Hepatocyte (in vitro differentiated cells): ENCODE measurements around the gene TRAFD1.

Experiments
- EZH2phosphoT487 ChIP-seq: fragments of 200-600 bp; sonication (generic); IDR thresholded peaks from one replicate; pipeline ENCODE4 v1.6.1; 2018; ENCODE audit warnings: antibody characterized with exemption, mild to moderate bottlenecking, low read depth, moderate library complexity; ENCODE audit not compliant: unreplicated experiment, severe bottlenecking
- TF ChIP-seq, protein P1 (sequence below): fragments of 200-600 bp; sonication (generic); IDR thresholded peaks from 2 replicates; pipeline ENCODE4 v1.5.1; 2016; ENCODE audit warnings: antibody characterized with exemption, mild to moderate bottlenecking; ENCODE audit not compliant: poor library complexity

DNA sequence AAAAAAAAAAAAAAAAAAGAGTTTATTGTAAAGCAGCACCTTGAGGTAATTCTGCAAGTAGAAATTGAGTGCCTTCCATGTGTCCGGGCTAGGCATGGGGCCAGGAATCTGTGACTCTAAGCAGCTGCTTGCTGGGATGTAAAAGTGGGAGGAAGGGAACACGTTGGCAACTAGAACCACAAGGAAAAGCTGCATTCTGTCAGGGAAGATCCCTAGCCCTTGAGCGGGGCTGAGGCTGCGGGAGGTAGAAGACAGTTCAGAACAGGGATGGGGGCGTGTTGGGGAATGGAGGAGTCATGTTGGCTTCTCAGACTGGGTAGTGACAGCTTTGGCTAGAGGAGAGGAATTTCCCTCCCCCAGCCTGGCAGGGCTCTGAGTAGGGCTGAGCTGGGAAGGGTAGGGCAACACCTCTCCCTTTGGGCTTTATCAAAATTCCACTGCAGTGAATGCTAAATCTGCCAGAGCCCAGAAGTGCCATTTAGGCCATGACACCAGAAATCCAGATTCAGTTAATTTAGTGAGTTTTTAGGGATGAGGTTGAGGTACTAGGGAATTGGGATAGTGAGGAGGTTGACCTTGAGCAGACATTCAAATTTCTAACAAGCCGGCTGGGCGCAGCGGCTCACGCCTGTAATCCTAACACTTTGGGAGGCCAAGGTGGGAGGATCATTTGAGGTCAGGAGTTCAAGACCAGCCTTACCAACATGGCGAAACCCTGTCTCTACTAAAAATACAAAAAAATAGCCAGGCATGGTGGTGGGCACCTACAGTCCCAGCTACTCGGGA lies 3.4 kb upstream of the TRAFD1 start:
- TF ChIP-seq, protein P1, sequence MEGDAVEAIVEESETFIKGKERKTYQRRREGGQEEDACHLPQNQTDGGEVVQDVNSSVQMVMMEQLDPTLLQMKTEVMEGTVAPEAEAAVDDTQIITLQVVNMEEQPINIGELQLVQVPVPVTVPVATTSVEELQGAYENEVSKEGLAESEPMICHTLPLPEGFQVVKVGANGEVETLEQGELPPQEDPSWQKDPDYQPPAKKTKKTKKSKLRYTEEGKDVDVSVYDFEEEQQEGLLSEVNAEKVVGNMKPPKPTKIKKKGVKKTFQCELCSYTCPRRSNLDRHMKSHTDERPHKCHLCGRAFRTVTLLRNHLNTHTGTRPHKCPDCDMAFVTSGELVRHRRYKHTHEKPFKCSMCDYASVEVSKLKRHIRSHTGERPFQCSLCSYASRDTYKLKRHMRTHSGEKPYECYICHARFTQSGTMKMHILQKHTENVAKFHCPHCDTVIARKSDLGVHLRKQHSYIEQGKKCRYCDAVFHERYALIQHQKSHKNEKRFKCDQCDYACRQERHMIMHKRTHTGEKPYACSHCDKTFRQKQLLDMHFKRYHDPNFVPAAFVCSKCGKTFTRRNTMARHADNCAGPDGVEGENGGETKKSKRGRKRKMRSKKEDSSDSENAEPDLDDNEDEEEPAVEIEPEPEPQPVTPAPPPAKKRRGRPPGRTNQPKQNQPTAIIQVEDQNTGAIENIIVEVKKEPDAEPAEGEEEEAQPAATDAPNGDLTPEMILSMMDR, result no peak
- TF ChIP-seq EZH2phosphoT487, result no peak
